Astrocyte (in vitro differentiated cells and primary cell): ENCODE measurements around the gene OR4L1. TPM values are rescaled to one million over a fixed set of nuclear protein-coding genes. Genes with fewer than 3 reads are reported as not detected.

Experiments used
- DNase-seq: peaks from one replicate; pipeline ENCODE4 v3.0.0-alpha.2; 2010; ENCODE audit warnings: low read depth
- FAIRE-seq: peaks from 2 replicates; lab custom pipeline; 2011; peaks lifted over from hg19 to GRCh38; lab: Jason Lieb, UNC
- H2AFZ ChIP-seq: 2 replicates; pipeline ENCODE4 v1.6.0; 2012; ENCODE audit warnings: low read depth, low read length, inconsistent platforms
- H3K27ac ChIP-seq: 2 replicates; pipeline ENCODE4 v1.5.1; 2011; ENCODE audit warnings: low read depth, low read length, inconsistent platforms
- H3K27me3 ChIP-seq: 2 replicates; pipeline ENCODE4 v1.6.0; 2011; ENCODE audit warnings: low read length, inconsistent platforms; ENCODE audit not compliant: insufficient read depth
- H3K36me3 ChIP-seq: 2 replicates; pipeline ENCODE4 v1.5.1; 2011; ENCODE audit warnings: low read length, inconsistent platforms; ENCODE audit not compliant: insufficient read depth
- H3K4me1 ChIP-seq: 2 replicates; pipeline ENCODE4 v1.5.1; 2011; ENCODE audit warnings: low read length, inconsistent platforms; ENCODE audit not compliant: insufficient read depth
- H3K4me2 ChIP-seq: 2 replicates; pipeline ENCODE4 v1.6.0; 2012; ENCODE audit warnings: low read length, inconsistent platforms
- H3K4me3 ChIP-seq: 2 replicates; pipeline ENCODE4 v1.5.1; 2011; ENCODE audit warnings: low read depth, mild to moderate bottlenecking, low read length, inconsistent platforms; ENCODE audit not compliant: insufficient read depth
- H3K79me2 ChIP-seq: 2 replicates; pipeline ENCODE4 v1.6.0; 2012; ENCODE audit warnings: mild to moderate bottlenecking, low read length, inconsistent platforms; ENCODE audit not compliant: insufficient read depth
- H3K9ac ChIP-seq: 2 replicates; pipeline ENCODE4 v1.6.0; 2012; ENCODE audit warnings: mild to moderate bottlenecking, low read length, inconsistent platforms
- H3K9me3 ChIP-seq: 2 replicates; pipeline ENCODE4 v1.5.1; 2012; ENCODE audit warnings: low read depth, mild to moderate bottlenecking, low read length, inconsistent platforms; ENCODE audit not compliant: insufficient read depth
- H4K20me1 ChIP-seq: 2 replicates; pipeline ENCODE4 v1.6.0; 2012; ENCODE audit warnings: low read length, inconsistent platforms; ENCODE audit not compliant: insufficient read depth
- H3K27ac Mint-ChIP-seq: one replicate; pipeline ENCODE4 v1.8.0; 2021; ENCODE audit warnings: mild to moderate bottlenecking, mixed read lengths; ENCODE audit not compliant: unreplicated experiment
- H3K27me3 Mint-ChIP-seq: one replicate; pipeline ENCODE4 v1.8.0; 2021; ENCODE audit warnings: low read depth, mixed read lengths; ENCODE audit not compliant: unreplicated experiment
- H3K36me3 Mint-ChIP-seq: one replicate; pipeline ENCODE4 v1.8.0; 2021; ENCODE audit warnings: low read depth, mixed read lengths; ENCODE audit not compliant: unreplicated experiment
- H3K4me1 Mint-ChIP-seq: one replicate; pipeline ENCODE4 v1.8.0; 2021; ENCODE audit warnings: low read depth, mixed read lengths; ENCODE audit not compliant: unreplicated experiment
- H3K4me3 Mint-ChIP-seq: one replicate; pipeline ENCODE4 v1.8.0; 2021; ENCODE audit warnings: mild to moderate bottlenecking, moderate library complexity, mixed read lengths; ENCODE audit not compliant: unreplicated experiment
- H3K9me3 Mint-ChIP-seq: one replicate; pipeline ENCODE4 v1.8.0; 2021; ENCODE audit warnings: mild to moderate bottlenecking, mixed read lengths; ENCODE audit not compliant: unreplicated experiment
- CTCF ChIP-seq: IDR thresholded peaks from 2 replicates; pipeline ENCODE4 v1.5.1; 2011; ENCODE audit warnings: low read depth, mild to moderate bottlenecking, inconsistent platforms, low read length, moderate library complexity; ENCODE audit not compliant: insufficient read depth
- EZH2 ChIP-seq: IDR thresholded peaks from 2 replicates; pipeline ENCODE4 v1.6.1; 2012; ENCODE audit warnings: mild to moderate bottlenecking, low read length, inconsistent platforms; ENCODE audit not compliant: insufficient read depth
- total RNA-seq: library from RNA; stranded (reverse); gene quantifications from 2 replicates; pipeline ENCODE4 v1.2.1, GENCODE V29; 2021

Gene OR4L1
- total RNA-seq, 1 donor from 2014 or later = not detected

- TF ChIP-seq EZH2 (no peak), CTCF (no peak)
- no peak for DNase-seq
- Histone ChIP-seq H3K9ac (no peak overlapping the region), H3K27ac (no peak overlapping the region), H3K27me3 (no peaks in the 10 kb centered on the region), H3K4me1 (no peaks in the 10 kb centered on the region), H3K9me3 (peaks cover 5% of the 10 kb centered on the region), H3K79me2 (no peaks in the 10 kb centered on the region), H3K4me2 (no peak overlapping the region), H3K36me3 (no peaks in the 10 kb centered on the region), H2AFZ (no peak overlapping the region), H4K20me1 (no peaks in the 10 kb centered on the region), H3K4me3 (no peak overlapping the region)
- no peak for FAIRE-seq
- Mint-ChIP-seq H3K27me3 (no peaks in the 10 kb centered on the region), H3K36me3 (no peaks in the 10 kb centered on the region), H3K27ac (no peak overlapping the region), H3K4me3 (no peak overlapping the region), H3K9me3 (peaks cover 9% of the 10 kb centered on the region), H3K4me1 (no peaks in the 10 kb centered on the region)
Observed at GRCh38 chr14:20044243-20044642, 15.6 kb upstream of the OR4L1 start.

- no peak overlapping the region for H3K4me2 ChIP-seq
- H3K9me3 ChIP-seq = peaks cover 5% of the 10 kb centered on the region
- no peaks in the 10 kb centered on the region for H3K4me1 ChIP-seq
- H3K36me3 ChIP-seq = no peaks in the 10 kb centered on the region
- DNase-seq (no peak), FAIRE-seq (no peak)
- no peak overlapping the region for H3K9ac ChIP-seq
- Mint-ChIP-seq H3K9me3 (peaks cover 9% of the 10 kb centered on the region), H3K27ac (no peak overlapping the region), H3K4me1 (no peaks in the 10 kb centered on the region), H3K4me3 (no peak overlapping the region), H3K36me3 (no peaks in the 10 kb centered on the region), H3K27me3 (no peaks in the 10 kb centered on the region)
- no peaks in the 10 kb centered on the region for H4K20me1 ChIP-seq
- no peak overlapping the region for H3K4me3 ChIP-seq
- H3K27ac ChIP-seq = no peak overlapping the region
- TF ChIP-seq EZH2 (no peak), CTCF (no peak)
- H2AFZ ChIP-seq = no peak overlapping the region
- H3K27me3 ChIP-seq = no peaks in the 10 kb centered on the region
- no peaks in the 10 kb centered on the region for H3K79me2 ChIP-seq
Observed at GRCh38 chr14:20048202-20048601, 11.6 kb upstream of the OR4L1 start.

GRCh38 chr14:20092050-20092449 lies 32.2 kb downstream of the OR4L1 start:
- no peaks in the 10 kb centered on the region for H3K27me3 ChIP-seq
- Mint-ChIP-seq H3K4me1 (no peaks in the 10 kb centered on the region), H3K27me3 (no peaks in the 10 kb centered on the region), H3K36me3 (no peaks in the 10 kb centered on the region), H3K4me3 (no peak overlapping the region), H3K9me3 (peaks cover 7% of the 10 kb centered on the region), H3K27ac (no peak overlapping the region)
- H4K20me1 ChIP-seq = no peaks in the 10 kb centered on the region
- H3K79me2 ChIP-seq = no peaks in the 10 kb centered on the region
- no peak overlapping the region for H3K4me2 ChIP-seq
- no peak overlapping the region for H3K9ac ChIP-seq
- H2AFZ ChIP-seq = no peak overlapping the region
- no peaks in the 10 kb centered on the region for H3K36me3 ChIP-seq
- H3K9me3 ChIP-seq = no peaks in the 10 kb centered on the region
- H3K4me3 ChIP-seq = no peak overlapping the region
- TF ChIP-seq CTCF (no peak), EZH2 (no peak)
- DNase-seq (no peak), FAIRE-seq (no peak)
- no peak overlapping the region for H3K27ac ChIP-seq
- no peaks in the 10 kb centered on the region for H3K4me1 ChIP-seq
